ENCODE data around the gene NPIPB9.

Gene NPIPB9

DNA sequence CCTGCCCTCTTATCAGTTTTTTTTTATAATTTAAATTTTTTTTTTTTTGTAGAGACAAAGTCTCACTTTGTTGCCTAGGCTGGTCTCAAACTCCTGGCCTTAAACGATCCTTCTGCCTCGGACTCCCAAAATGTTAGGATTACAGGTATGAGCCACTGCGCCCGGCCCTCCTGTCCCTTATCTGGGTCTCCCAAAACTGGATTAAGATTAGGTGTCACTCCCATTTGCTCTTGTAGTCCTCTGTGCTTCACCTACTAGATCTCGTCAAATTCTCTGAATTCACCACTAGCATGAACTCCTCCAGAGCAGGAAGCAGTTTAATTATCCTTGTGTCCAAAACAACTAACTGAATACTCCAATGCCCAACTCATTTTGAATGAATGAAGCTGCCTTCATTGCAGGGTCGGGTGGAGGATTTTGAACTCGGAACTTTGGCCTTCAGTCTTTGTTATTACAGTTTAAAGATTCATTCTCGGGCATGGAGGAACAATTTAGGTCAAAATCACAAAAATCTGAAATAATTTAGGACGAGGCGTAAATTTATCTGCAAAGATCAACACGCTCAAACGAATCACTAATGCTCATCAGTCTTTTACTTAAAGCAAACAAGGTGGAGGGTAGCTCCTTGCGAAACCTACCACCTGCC is 70.4 kb downstream of the NPIPB9 start:
- no peak for DNase-seq (ENCODE audit: extremely low read depth in 1 of 2, low read depth in 1 of 2)

All from stimulated activated CD8-positive, alpha-beta memory T cell treated with anti-CD3 and anti-CD28 coated beads, Interleukin-7, amount 100 ng/mL, for 48 hours (primary cell).